GM12878 (cell line): ENCODE results near the gene PSMC3. TPM values are rescaled to one million over a fixed set of nuclear protein-coding genes. Genes with fewer than 3 reads are reported as not detected.

Experiments
- ATAC-seq: fragments of 200-7000 bp; cut with Tn5 transposase; 3 replicates; pipeline ENCODE4 v1.9.1; 2020; ENCODE audit warnings: mild to moderate bottlenecking, moderate library complexity
- BruUV-seq: library from RNA; stranded (reverse); fragments of 400-500 nt; replicated peaks from 2 replicates; lab custom pipeline; 2021; lab: Mats Ljungman, UMichigan
- CTCF ChIA-PET: fragments of 300-600 bp; sonication (Branson Sonifier 250); formaldehyde crosslinking; extraction: SDS; loops from one replicate; lab custom pipeline; 2021; ENCODE audit warnings: inconsistent platforms; lab: Yijun Ruan, JAX
- POLR2A ChIA-PET: fragments of 350-600 bp; formaldehyde crosslinking; extraction: SDS; loops from one replicate; lab custom pipeline; 2021; ENCODE audit warnings: inconsistent platforms; lab: Charles Lee
- RAD21 ChIA-PET: fragments of 300-600 bp; sonication (Branson Sonifier 250); formaldehyde crosslinking; loops from one replicate; lab custom pipeline; 2023; ENCODE audit warnings: antibody characterized with exemption; ENCODE audit not compliant: unreplicated experiment; lab: Charles Lee
- SMC1A ChIA-PET: fragments of 300-600 bp; sonication (Branson Sonifier 250); formaldehyde crosslinking; loops from one replicate; lab custom pipeline; 2023; ENCODE audit not compliant: unreplicated experiment, uncharacterized antibody; lab: Charles Lee
- DNase-seq: peaks from one replicate; pipeline ENCODE4 v3.0.0-alpha.2; 2011; ENCODE audit warnings: low read depth, low spot score
- FAIRE-seq: peaks from 3 replicates; lab custom pipeline; 2011; peaks lifted over from hg19 to GRCh38; lab: Jason Lieb, UNC
- H2AFZ ChIP-seq: 2 replicates; pipeline ENCODE4 v1.6.0; 2011; ENCODE audit warnings: low read depth, low read length, control low read depth; ENCODE audit not compliant: control insufficient read depth
- H3K27ac ChIP-seq: 2 replicates; pipeline ENCODE4 v1.5.1; 2011; ENCODE audit warnings: control low read depth; ENCODE audit not compliant: control insufficient read depth, insufficient read depth
- H3K27me3 ChIP-seq, 2 experiments: replicated peaks in 1 of 2; 2 replicates each; pipeline versions ENCODE4 v1.6.0 to v1.6.1; 2011; ENCODE audit warnings: low read length in 1 of 2; ENCODE audit not compliant: control insufficient read depth in 2 of 2, insufficient read depth in 2 of 2
- H3K36me3 ChIP-seq, 2 experiments: 2 replicates each; pipeline ENCODE4 v1.5.1; 2011; ENCODE audit warnings: low read length in 1 of 2; ENCODE audit not compliant: control insufficient read depth in 2 of 2, insufficient read depth in 2 of 2
- H3K4me1 ChIP-seq: 2 replicates; pipeline ENCODE4 v1.6.1; 2011; ENCODE audit warnings: mild to moderate bottlenecking, low read length, moderate library complexity, mixed read lengths; ENCODE audit not compliant: control insufficient read depth, insufficient read depth
- H3K4me2 ChIP-seq: 2 replicates; pipeline ENCODE4 v1.6.0; 2011; ENCODE audit warnings: control low read depth; ENCODE audit not compliant: control insufficient read depth, insufficient read depth
- H3K4me3 ChIP-seq: fragments of 200-600 bp; sonication (generic); 2 replicates; pipeline ENCODE4 v1.5.1; 2016
- H3K79me2 ChIP-seq: 2 replicates; pipeline ENCODE4 v1.6.0; 2011; ENCODE audit warnings: low read length; ENCODE audit not compliant: control insufficient read depth, insufficient read depth
- H3K9ac ChIP-seq: 2 replicates; pipeline ENCODE4 v1.8.0; 2011; ENCODE audit warnings: low read length, control low read depth, mixed read lengths; ENCODE audit not compliant: control insufficient read depth, insufficient read depth
- H3K9me3 ChIP-seq: replicated peaks from 3 replicates; pipeline ENCODE4 v1.5.1; 2011; ENCODE audit warnings: mild to moderate bottlenecking, low read length; ENCODE audit not compliant: control insufficient read depth, insufficient read depth
- H4K20me1 ChIP-seq: 2 replicates; pipeline ENCODE4 v1.6.0; 2011; ENCODE audit not compliant: control insufficient read depth, insufficient read depth
- CREB1 ChIP-seq: IDR thresholded peaks from 2 replicates; pipeline ENCODE4 v1.6.1; 2012; ENCODE audit warnings: low read depth, mild to moderate bottlenecking, inconsistent platforms
- GATAD2B ChIP-seq: fragments of 450-650 bp; conservative IDR thresholded peaks from 2 replicates; pipeline ENCODE4 v1.6.1; 2017; ENCODE audit warnings: low read depth, mild to moderate bottlenecking, moderate library complexity
- MYC ChIP-seq: IDR thresholded peaks from 2 replicates; pipeline ENCODE4 v1.6.1; 2011; ENCODE audit warnings: mild to moderate bottlenecking, low read length, moderate library complexity, inconsistent platforms; ENCODE audit not compliant: insufficient read depth, insufficient replicate concordance, insufficient read length, severe bottlenecking
- NR2C2 ChIP-seq: IDR thresholded peaks from 2 replicates; pipeline ENCODE4 v1.6.1; 2011; ENCODE audit warnings: borderline replicate concordance, low read depth; ENCODE audit not compliant: control insufficient read depth, insufficient read length
- POU2F2 ChIP-seq: IDR thresholded peaks from 3 replicates; pipeline ENCODE4 v1.6.1; 2011; ENCODE audit warnings: low read depth, mild to moderate bottlenecking, low read length, borderline replicate concordance
- RAD51 ChIP-seq: fragments of 450-650 bp; IDR thresholded peaks from 2 replicates; pipeline ENCODE4 v1.6.1; 2016; ENCODE audit warnings: moderate library complexity, mild to moderate bottlenecking, inconsistent platforms
- RUNX3 ChIP-seq: IDR thresholded peaks from 2 replicates; pipeline ENCODE4 v1.6.1; 2012; ENCODE audit warnings: low read length, inconsistent platforms
- SIN3A ChIP-seq: IDR thresholded peaks from 2 replicates; pipeline ENCODE4 v1.6.1; 2012; ENCODE audit warnings: low read depth, low read length, improper control_type of control experiment
- SMC3 ChIP-seq: IDR thresholded peaks from 2 replicates; pipeline ENCODE4 v1.6.1; 2011; ENCODE audit warnings: low read length, improper control_type of control experiment, borderline replicate concordance
- ZNF217 ChIP-seq: fragments of 450-650 bp; IDR thresholded peaks from 2 replicates; pipeline ENCODE4 v1.6.1; 2017; ENCODE audit warnings: antibody characterized with exemption, mild to moderate bottlenecking
- WGBS: methylation state at CpG from one replicate; pipeline ENCODE4 v1.1.6; 2016; ENCODE audit warnings: low lambda C conversion rate; ENCODE audit not compliant: insufficient replicate concordance, insufficient coverage; ENCODE audit errors: missing lambda C conversion rate; 5-methylcytosine and 5-hydroxymethylcytosine counted together
- in situ Hi-C: fragments of 300-500 bp; cut with MboI; formaldehyde crosslinking; loops from 9 replicates; pipeline ENCODE4 v1.14.3; 2018; ENCODE audit warnings: mixed read lengths
- intact Hi-C: fragments of 100-400 bp; cut with micrococcal nuclease; formaldehyde crosslinking; loops from one replicate; pipeline ENCODE4 v1.14.2; 2022; ENCODE audit not compliant: unreplicated experiment
- polyA plus RNA-seq, 11 experiments: library from polyadenylated mRNA; depleted of rRNA in 4 of 11; unstranded in 6 of 11; stranded (reverse) in 5 of 11; fragments of >200 nt; fragmentation: Nextera tagmentation in 4 of 11; fragmentation: Illumina TruSeq in 1 of 11; extraction: Ambion mirVana in 4 of 11; extraction: Trizol in 1 of 11; gene quantifications; 1 replicate in 1 of 11; 2 replicates in 10 of 11; pipeline versions ENCODE4 v1.2.1 to v1.2.3, GENCODE V29; 2011 to 2016; ENCODE audit warnings: inconsistent platforms in 2 of 11, missing spikeins in 2 of 11, low read depth in 1 of 11
- total RNA-seq, 4 experiments: library from RNA; depleted of rRNA in 3 of 4; stranded (reverse); fragments of >200 nt in 3 of 4; fragmentation: Illumina TruSeq in 1 of 4; extraction: Trizol in 1 of 4; gene quantifications; 2 replicates each; pipeline versions ENCODE4 v1.2.1 to v1.2.3, GENCODE V29; 2013 to 2021
- TF ChIP-seq, protein P1 (sequence below): IDR thresholded peaks from 2 replicates; pipeline ENCODE4 v1.6.1; 2011; ENCODE audit warnings: borderline replicate concordance, low read depth, mild to moderate bottlenecking, moderate library complexity, mixed read lengths, low read length; ENCODE audit not compliant: insufficient read depth; ENCODE audit errors: extremely low read length

Gene PSMC3
- total and polyA plus RNA-seq, 10 of the 15 experiments (the other 5 are each of a cell fraction or from before 2014, with no cell fraction given) = 39.5 to 289 (median 155) TPM

DNA sequence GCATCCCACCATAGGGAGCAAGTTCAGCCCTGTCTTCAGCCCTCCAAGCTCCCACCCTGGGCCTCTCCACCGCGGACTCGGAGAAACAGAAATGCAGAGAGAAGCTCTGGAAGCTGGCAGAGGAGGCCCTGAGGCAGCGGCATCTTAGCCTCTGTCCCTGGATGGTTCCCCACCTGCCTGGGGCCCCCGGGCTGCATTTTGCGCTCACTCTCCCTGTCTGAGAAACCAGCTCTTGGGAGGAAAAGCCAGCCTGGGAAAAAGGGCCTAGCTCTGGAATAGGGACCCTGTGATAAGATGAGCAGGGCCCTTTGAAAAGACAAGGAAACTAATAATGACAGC is 35.8 kb downstream of the PSMC3 start:
- Histone ChIP-seq H3K27me3 (no peaks in the 10 kb centered on the region), H3K4me2 (no peak overlapping the region), H3K9ac (peak overlapping the region; percentile 62; the same call in 1 of the 2 replicates), H4K20me1 (no peaks in the 10 kb centered on the region), H2AFZ (no peak overlapping the region), H3K79me2 (no peaks in the 10 kb centered on the region; the same call in 1 of the 2 replicates), H3K4me1 (peaks cover 39% of the 10 kb centered on the region), H3K9me3 (no peaks in the 10 kb centered on the region), H3K27ac (peak overlapping the region; percentile 78; the same call in 1 of the 2 replicates), H3K4me3 (no peak overlapping the region), H3K36me3 (no peaks in the 10 kb centered on the region; a peak in 1 of 4 replicates)
- SMC1A ChIA-PET = interaction anchor here (0.7 to 5.0 kb wide), 4 partner anchors 10 to 18 kb away, joined by 3 to 36 read pairs (median 8); partner anchors contain the start of gene SPI1
- ATAC-seq (no peak), DNase-seq (no peak), FAIRE-seq (no peak)
- CTCF ChIA-PET = interaction anchor here (1.0 to 5.0 kb wide), 8 partner anchors 11 to 21 kb away, joined by 4 to 16 read pairs (median 6); partner anchors contain the start of gene SPI1
- intact Hi-C loops (no loop called here), in situ Hi-C loops (no loop called here)
- RAD21 ChIA-PET = interaction anchor here (1.1 to 3.7 kb wide), 5 partner anchors 9 to 19 kb away, joined by 3 to 21 read pairs (median 15); partner anchors contain the start of gene SPI1
- WGBS = 88% methylated on average over 6 of the region's 6 CpGs
- TF ChIP-seq RUNX3 (no peak), CREB1 (no peak), SIN3A (no peak), MYC (no peak), RAD51 (no peak), ZNF217 (no peak), GATAD2B (no peak), POU2F2 (no peak), SMC3 (no peak), NR2C2 (no peak)
- TF ChIP-seq, protein P1, sequence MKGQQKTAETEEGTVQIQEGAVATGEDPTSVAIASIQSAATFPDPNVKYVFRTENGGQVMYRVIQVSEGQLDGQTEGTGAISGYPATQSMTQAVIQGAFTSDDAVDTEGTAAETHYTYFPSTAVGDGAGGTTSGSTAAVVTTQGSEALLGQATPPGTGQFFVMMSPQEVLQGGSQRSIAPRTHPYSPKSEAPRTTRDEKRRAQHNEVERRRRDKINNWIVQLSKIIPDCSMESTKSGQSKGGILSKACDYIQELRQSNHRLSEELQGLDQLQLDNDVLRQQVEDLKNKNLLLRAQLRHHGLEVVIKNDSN = no peak
- no TSS peak for BruUV-seq
- POLR2A ChIA-PET = interaction anchor here (1.3 to 8.5 kb wide), 5 partner anchors 9 to 176 kb away, joined by 4 to 94 read pairs (median 15); partner anchors contain the start of genes SLC39A13 and SPI1
